SK-N-SH (cell line): ENCODE measurements around the gene SLC13A2.

Source experiments
- EZH2phosphoT487 ChIP-seq: fragments of 200-600 bp; sonication (generic); IDR thresholded peaks from 2 replicates; pipeline ENCODE4 v1.6.1; 2017; ENCODE audit warnings: low read depth, mixed run types, mild to moderate bottlenecking, antibody characterized with exemption, moderate library complexity, borderline replicate concordance
- POLR2AphosphoS5 ChIP-seq: IDR thresholded peaks from 2 replicates; pipeline ENCODE4 v1.6.1; 2012; ENCODE audit warnings: low read depth, low read length
- RAD21 ChIP-seq: IDR thresholded peaks from 2 replicates; pipeline ENCODE4 v1.6.1; 2012; ENCODE audit warnings: mild to moderate bottlenecking, low read length
- RFX5 ChIP-seq: IDR thresholded peaks from 2 replicates; pipeline ENCODE4 v1.6.1; 2012; ENCODE audit warnings: mild to moderate bottlenecking, improper control_type of control experiment, low read length
- SIN3A ChIP-seq: IDR thresholded peaks from 2 replicates; pipeline ENCODE4 v1.6.1; 2012; ENCODE audit warnings: low read depth, mild to moderate bottlenecking, low read length, moderate library complexity, borderline replicate concordance
- SMC3 ChIP-seq: IDR thresholded peaks from 2 replicates; pipeline ENCODE4 v1.6.1; 2012; ENCODE audit warnings: low read depth, low read length, improper control_type of control experiment
- TAF1 ChIP-seq: IDR thresholded peaks from 2 replicates; pipeline ENCODE4 v1.6.1; 2012; ENCODE audit warnings: low read depth, mild to moderate bottlenecking, low read length, moderate library complexity, borderline replicate concordance
- TF ChIP-seq, protein P1 (sequence below): fragments of 200-600 bp; sonication (generic); IDR thresholded peaks from 2 replicates; pipeline ENCODE4 v1.6.1; 2017; ENCODE audit warnings: antibody characterized with exemption, mild to moderate bottlenecking, moderate library complexity

DNA sequence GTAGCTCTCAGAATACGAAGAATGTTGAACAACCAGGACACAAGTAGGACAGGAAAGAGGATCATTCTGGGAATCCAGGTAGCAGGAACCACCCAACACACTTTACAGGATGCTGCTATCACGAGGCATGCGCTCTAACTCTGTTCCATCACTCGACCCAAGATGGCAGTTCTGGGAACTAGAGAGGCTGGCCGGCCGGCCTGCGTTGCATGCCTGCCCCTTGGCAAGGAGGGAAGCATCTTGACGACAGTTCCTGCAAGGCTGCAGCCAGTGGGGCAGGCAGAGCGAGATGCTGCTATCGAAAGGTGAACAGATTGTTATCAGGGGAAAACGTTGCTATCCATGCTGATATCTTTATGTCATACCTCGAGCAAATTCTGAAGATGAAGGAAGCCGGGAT is 48.2 kb upstream of the SLC13A2 start:
- TF ChIP-seq SMC3: no peak
- TF ChIP-seq, protein P1, sequence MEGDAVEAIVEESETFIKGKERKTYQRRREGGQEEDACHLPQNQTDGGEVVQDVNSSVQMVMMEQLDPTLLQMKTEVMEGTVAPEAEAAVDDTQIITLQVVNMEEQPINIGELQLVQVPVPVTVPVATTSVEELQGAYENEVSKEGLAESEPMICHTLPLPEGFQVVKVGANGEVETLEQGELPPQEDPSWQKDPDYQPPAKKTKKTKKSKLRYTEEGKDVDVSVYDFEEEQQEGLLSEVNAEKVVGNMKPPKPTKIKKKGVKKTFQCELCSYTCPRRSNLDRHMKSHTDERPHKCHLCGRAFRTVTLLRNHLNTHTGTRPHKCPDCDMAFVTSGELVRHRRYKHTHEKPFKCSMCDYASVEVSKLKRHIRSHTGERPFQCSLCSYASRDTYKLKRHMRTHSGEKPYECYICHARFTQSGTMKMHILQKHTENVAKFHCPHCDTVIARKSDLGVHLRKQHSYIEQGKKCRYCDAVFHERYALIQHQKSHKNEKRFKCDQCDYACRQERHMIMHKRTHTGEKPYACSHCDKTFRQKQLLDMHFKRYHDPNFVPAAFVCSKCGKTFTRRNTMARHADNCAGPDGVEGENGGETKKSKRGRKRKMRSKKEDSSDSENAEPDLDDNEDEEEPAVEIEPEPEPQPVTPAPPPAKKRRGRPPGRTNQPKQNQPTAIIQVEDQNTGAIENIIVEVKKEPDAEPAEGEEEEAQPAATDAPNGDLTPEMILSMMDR: no peak
- no peak for TF ChIP-seq SIN3A
- no peak for TF ChIP-seq EZH2phosphoT487
- TF ChIP-seq RAD21: no peak
- no peak for TF ChIP-seq RFX5
- TF ChIP-seq POLR2AphosphoS5: no peak
- no peak for TF ChIP-seq TAF1
